M059J (cell line): ENCODE results near the gene ALG6. TPM values are rescaled to one million over a fixed set of nuclear protein-coding genes. Genes with fewer than 3 reads are reported as not detected.

ENCODE experiments used
- DNase-seq: peaks from one replicate; pipeline ENCODE4 v3.0.0-alpha.2; 2012; ENCODE audit warnings: low read depth
- total RNA-seq: library from RNA; depleted of rRNA; stranded (reverse); fragments of >200 nt; shearing (Covaris generic); gene quantifications from 2 replicates; pipeline ENCODE4 v1.2.3, GENCODE V29; 2014; rRNA removed

The ALG6 gene
- total RNA-seq: 23.6 and 25.3 TPM in 2 replicates

DNA sequence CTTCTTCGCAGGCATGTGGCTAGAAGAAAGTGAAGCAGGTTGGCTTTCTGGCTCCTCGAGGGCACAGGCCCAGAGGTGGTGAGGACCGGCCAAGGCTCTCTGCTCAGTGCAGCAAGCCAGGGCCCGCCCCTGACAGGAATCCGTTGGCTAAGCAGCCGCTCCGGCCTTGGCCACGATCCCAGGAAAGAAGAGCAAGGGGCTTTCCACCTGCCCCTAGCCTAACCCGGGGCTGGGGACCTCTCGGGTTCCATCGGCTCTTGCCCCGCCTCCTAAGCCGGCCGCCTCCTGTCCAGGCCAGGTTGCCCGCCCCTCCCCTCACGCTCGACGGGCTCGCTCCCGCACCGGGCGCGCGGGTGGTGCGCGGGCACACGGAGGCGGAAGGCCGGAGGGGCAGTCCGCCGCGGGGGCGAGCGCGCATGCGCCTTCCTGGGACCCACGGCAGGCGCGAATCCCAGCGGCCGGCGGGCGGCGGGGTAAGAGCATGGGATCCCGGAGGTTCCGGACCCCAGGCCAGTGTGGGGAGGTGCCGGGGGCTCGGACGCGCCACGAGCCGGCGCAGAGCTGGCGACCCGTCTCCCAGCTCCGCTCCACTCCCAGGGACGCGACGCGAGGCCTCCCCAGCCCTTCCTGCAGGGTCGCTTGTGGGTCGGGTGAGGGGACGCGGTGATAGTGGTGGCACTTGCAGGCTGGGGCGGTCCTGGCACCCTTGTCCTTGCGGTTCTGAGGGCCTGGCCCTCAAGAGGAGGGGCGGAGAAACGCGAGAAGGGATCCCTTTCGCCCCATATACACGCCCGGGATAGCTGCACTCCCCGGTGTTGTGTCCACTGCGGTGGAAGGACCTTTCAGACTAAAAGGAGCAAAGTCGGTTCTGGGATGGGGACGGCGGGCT is at the start of gene ALG6:
ALG6 (plus strand) TSS at position 413 of the 889 bp plus-strand sequence. CDS start 3,351 bp downstream, outside the sequence.
- peak; percentile 91 for DNase-seq

DNA sequence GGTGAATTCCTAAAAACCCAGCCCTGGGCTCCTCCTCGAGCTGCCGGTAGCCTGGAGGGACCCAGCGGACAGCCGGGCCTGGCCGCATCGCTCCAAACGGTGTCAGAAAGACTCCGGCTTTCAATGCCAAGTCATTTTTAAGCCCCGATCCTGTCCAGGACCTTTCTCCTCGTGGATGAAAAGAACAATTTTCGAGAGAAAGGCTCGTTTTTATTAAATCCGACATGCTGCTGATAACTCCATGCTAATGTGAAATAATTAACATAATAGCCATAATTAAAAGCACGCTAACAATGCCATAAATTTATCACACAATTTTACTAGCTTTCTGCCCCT is 49.6 kb upstream of the ALG6 start:
- no peak for DNase-seq

- no peak for DNase-seq
These were observed 49.0 kb upstream of the ALG6 start for GRCh38 chr1:63318201-63318979.

- no peak for DNase-seq
These were observed 48.1 kb upstream of the ALG6 start for GRCh38 chr1:63319046-63320021.

GRCh38 chr1:63320022-63320721 is 47.3 kb upstream of the ALG6 start:
- DNase-seq: no peak

DNA sequence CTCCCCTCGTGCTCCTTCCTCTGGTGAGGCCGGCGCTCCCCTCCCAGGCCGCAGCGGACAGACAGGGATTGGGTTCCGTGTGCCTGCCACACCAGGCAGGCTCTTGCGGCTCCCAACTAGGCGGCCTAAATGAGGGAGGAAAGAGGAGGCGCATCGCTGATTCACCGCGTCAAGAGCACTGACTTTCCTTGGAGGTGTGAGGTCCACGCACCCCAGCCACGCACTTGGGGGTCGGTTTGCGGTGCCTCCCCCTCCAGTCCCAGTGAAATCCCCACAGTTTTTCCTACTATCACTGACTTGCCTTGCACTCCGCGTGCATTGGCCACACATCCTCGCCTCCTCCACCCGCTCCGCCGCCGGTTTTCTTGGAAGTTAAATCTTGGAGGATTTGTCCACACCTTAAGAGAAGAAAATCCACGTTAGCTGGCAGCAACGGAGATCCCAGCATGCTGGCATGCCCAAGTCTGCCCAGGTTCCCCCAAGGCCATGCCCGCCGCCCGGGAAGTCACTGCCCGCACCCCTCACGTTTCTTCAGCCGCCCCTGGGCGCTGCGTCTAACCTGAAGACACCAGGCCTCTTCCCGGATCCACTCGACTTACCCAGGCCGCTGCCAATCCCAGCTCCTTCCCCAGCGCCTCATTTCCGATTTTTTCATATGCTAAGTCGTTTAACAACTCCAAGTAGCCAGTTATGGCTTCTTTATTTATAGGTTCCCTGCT is 46.2 kb upstream of the ALG6 start:
- no peak for DNase-seq

DNA sequence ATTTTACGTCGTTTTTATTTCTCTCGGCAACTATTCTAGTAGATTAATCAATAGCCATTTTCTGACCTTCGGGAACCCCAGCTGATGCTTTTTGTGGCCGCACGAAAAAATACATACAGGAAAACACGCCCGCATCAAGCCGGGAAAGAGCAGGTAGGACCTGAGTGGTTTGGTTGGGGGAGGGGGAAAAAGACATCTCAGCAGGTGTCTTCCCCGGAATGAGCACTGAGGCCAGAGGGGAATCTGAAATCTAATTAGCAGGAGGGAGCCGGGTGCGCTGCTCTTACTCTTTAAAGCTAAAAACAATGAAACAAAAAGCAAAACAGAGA is 45.7 kb upstream of the ALG6 start:
- DNase-seq: no peak

DNA sequence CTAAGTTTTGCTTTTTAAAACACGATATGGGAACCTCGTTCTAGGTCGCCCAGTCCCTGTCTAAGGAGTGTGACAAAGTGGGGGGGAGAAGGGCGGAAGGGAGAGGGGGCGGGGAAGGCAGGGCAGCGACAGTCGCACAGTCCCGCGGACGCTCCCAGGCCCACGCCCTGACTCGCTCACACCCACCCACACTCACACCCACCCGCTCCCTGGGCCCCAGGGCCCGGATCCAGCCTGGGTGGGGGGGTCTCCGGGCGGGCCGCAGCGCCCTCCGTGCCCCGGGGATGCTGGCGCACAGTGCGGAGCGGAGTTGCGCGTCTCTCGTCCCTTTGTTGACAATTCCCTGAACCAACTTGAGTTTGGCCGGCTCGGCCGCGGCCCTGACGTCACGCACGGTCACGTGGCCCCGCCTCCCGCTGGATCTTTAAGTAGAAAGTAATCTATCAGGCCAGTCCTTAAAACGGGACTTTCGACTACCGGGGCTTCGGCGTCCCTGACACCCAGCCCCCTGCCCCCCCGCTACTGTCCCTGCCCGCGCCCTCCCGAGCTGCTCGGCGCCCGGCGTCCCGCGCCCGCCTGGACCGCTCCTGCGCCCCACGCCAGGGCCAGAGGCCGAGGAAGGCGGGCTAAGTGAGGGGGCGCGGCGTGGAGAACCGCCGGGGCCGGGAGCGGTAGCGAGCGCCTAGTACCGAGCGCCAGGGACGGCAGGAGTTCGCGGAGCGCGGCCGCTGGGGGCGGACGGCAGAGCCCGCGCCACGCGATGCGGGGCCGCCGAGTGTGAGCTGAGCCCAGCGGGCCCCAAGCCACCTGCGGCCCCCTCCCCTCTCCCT is 45.1 kb upstream of the ALG6 start, which contains the start of gene FOXD3:
FOXD3 (plus strand) TSS at position 454 of the 830 bp plus-strand sequence. CDS start 492 bp downstream, outside the sequence.
- DNase-seq: peak; percentile 64

DNA sequence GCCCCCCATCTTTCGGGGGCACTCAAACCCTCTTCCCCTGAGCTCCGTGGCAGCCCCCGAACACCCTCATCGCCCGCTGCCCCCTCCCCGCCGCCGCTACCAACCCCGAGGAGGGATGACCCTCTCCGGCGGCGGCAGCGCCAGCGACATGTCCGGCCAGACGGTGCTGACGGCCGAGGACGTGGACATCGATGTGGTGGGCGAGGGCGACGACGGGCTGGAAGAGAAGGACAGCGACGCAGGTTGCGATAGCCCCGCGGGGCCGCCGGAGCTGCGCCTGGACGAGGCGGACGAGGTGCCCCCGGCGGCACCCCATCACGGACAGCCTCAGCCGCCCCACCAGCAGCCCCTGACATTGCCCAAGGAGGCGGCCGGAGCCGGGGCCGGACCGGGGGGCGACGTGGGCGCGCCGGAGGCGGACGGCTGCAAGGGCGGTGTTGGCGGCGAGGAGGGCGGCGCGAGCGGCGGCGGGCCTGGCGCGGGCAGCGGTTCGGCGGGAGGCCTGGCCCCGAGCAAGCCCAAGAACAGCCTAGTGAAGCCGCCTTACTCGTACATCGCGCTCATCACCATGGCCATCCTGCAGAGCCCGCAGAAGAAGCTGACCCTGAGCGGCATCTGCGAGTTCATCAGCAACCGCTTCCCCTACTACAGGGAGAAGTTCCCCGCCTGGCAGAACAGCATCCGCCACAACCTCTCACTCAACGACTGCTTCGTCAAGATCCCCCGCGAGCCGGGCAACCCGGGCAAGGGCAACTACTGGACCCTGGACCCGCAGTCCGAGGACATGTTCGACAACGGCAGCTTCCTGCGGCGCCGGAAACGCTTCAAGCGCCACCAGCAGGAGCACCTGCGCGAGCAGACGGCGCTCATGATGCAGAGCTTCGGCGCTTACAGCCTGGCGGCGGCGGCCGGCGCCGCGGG is 44.2 kb upstream of the ALG6 start:
- peak; percentile 45 for DNase-seq

DNA sequence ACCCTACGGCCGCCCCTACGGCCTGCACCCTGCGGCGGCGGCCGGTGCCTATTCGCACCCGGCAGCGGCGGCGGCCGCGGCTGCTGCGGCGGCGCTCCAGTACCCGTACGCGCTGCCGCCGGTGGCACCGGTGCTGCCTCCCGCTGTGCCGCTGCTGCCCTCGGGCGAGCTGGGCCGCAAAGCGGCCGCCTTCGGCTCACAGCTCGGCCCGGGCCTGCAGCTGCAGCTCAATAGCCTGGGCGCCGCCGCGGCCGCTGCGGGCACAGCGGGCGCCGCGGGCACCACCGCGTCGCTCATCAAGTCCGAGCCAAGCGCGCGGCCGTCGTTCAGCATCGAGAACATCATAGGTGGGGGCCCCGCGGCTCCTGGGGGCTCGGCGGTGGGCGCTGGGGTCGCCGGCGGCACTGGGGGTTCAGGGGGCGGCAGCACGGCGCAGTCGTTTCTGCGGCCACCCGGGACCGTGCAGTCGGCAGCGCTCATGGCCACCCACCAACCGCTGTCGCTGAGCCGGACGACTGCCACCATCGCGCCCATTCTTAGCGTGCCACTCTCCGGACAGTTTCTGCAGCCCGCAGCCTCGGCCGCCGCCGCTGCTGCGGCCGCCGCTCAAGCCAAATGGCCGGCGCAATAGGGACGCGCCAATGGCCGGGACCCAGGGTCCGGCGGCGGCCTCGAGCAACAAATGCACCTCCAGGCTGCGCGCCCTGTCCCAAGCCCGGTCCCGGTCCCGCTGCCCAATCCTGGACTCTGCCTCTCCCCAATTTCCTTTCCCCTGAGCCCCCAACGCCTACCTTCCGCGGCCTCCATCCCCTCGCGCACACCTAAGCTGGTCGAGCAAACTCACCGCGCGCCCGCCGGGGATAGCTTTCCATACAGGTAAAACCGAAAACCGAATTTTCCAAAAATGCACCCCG is 43.3 kb upstream of the ALG6 start:
- DNase-seq: no peak

DNA sequence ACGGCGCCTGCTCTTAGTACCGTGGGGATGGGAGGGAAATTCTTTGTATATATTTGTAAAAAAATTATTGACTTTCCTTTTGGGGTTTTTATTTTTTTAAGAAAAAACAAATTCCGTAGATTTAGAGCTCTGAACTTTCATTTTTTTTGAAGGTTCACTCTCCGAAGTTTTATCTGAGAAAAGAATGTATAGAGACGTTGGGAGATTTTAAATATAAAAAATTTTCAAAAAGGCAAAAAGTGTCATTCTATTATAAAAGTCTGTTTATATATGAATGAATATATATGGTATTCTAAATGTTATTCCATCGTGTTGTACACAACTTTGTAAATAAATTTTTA is 42.7 kb upstream of the ALG6 start:
- DNase-seq: no peak

DNA sequence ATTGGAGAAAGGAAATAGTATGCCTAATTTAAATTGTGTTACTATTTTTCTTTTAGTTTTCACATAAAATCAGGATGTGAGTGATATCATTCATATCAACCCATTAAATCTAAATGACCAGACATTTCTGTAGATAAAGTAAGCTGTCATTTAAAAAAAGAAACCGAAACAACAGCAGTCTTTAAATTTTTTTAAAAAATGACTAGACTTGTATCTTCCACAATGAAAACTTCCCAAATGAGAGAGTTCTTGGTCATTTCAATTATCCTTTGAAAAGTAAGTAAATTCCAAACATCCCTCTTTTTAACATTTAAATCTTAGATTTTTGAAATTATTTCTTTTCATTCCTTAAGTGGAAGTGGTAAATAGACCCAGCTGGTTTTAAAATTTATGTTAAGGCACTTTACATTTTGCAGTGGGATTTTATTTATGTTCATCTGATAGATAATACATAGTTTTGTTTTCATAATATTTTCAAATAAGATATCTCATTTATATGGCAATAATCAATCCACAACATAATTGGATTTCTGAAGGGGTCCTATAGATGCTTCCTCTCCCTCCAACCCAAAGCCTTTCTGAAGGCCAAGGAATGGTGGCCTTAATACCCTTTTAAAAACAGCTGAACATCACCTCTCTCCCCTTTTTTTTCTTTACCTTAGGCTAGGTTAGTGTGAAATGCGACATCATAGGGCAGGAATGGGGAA is 42.0 kb upstream of the ALG6 start:
- no peak for DNase-seq

- no peak for DNase-seq
These were observed 41.3 kb upstream of the ALG6 start for GRCh38 chr1:63326106-63326472.

GRCh38 chr1:63326473-63327380 is 40.7 kb upstream of the ALG6 start:
- DNase-seq: no peak

DNA sequence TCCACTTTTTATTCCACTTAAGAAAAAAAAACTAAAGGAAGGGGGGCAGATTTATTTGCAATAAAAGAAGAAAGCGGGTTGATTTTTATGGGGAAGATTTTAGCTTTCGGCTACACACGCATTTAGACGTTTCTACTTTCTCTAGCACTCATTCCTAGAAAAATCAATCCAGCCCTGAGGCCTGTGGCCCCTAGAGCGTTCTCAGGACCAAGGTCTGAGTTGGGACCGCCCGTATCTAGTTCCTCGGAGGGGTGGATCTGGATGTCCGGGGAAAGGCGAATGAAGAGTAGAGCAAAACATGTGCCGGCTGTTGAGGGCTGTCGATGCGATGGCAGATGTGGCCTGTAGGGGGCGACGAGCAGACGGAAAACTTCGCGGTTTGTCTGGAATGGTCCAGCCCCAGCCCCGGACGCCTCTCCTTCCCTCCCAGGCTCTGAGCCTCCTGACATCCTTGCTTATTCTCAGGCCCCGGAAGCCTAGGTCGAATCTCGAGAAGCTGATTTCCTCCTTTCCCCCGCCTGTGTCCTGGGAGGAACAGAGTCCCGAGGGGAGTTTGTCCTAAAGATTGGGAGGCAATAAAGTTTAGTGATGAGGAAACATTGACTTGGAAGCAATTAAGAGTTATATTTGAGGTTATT is 39.9 kb upstream of the ALG6 start:
- peak; percentile 50 for DNase-seq
